Stimulated activated naive B cell treated with anti-CD40 and anti-IgM and Interleukin-4, amounts not matched to agents 10 μg/mL and 1 μg/mL and 100 μg/mL, for 72 hours (primary cell): ENCODE measurements around the gene SULT4A1.

Experiments
- ATAC-seq, 2 donors: fragments of 150-1000 bp; cut with Tn5 transposase; replicated peaks; 2 replicates each; pipeline ENCODE4 v1.10.0; 2021; ENCODE audit warnings: moderate library complexity in 1 of 2
- DNase-seq: peaks from one replicate; pipeline ENCODE4 v3.0.0; 2021
- H3K27ac Mint-ChIP-seq: one replicate; pipeline ENCODE4 v1.8.0; 2022; ENCODE audit warnings: mild to moderate bottlenecking, mixed read lengths
- H3K27me3 Mint-ChIP-seq, 2 donors: one replicate each; pipeline ENCODE4 v1.8.0; 2022; ENCODE audit warnings: mixed read lengths in 2 of 2
- H3K36me3 Mint-ChIP-seq, 2 donors: one replicate each; pipeline ENCODE4 v1.8.0; 2022; ENCODE audit warnings: mixed read lengths in 2 of 2, mild to moderate bottlenecking in 1 of 2
- H3K4me1 Mint-ChIP-seq, 2 donors: one replicate each; pipeline ENCODE4 v1.8.0; 2022; ENCODE audit warnings: mixed read lengths in 2 of 2, mild to moderate bottlenecking in 1 of 2
- H3K4me3 Mint-ChIP-seq, 2 donors: one replicate each; pipeline ENCODE4 v1.8.0; 2022; ENCODE audit warnings: mild to moderate bottlenecking in 2 of 2, mixed read lengths in 2 of 2, moderate library complexity in 1 of 2
- H3K9me3 Mint-ChIP-seq, 2 donors: one replicate each; pipeline ENCODE4 v1.8.0; 2022; ENCODE audit warnings: mixed read lengths in 2 of 2, mild to moderate bottlenecking in 1 of 2

The SULT4A1 gene

GRCh38 chr22:43828725-43828997, 33.7 kb downstream of the SULT4A1 start:
- Mint-ChIP-seq H3K4me3 (no peak overlapping the region), H3K9me3 (no peaks in the 10 kb centered on the region), H3K36me3 (no peaks in the 10 kb centered on the region), H3K27me3 (peaks cover 15 to 28% of the 10 kb centered on the region in 2 donors), H3K4me1 (no peaks in the 10 kb centered on the region), H3K27ac (no peak overlapping the region)
- DNase-seq = no peak
- no peak for ATAC-seq

GRCh38 chr22:43827926-43828724, 34.2 kb downstream of the SULT4A1 start:
- Mint-ChIP-seq H3K36me3 (no peaks in the 10 kb centered on the region), H3K9me3 (no peaks in the 10 kb centered on the region), H3K27me3 (peaks cover 17 to 29% of the 10 kb centered on the region in 2 donors), H3K4me1 (no peaks in the 10 kb centered on the region), H3K27ac (no peak overlapping the region), H3K4me3 (no peak overlapping the region)
- DNase-seq = no peak
- no peak for ATAC-seq

- no peaks in the 10 kb centered on the region for H3K36me3 Mint-ChIP-seq
- no peak overlapping the region for H3K27ac Mint-ChIP-seq
- ATAC-seq = no peak
- no peaks in the 10 kb centered on the region for H3K9me3 Mint-ChIP-seq
- H3K27me3 Mint-ChIP-seq = peaks cover 19 to 30% of the 10 kb centered on the region in 2 donors
- no peaks in the 10 kb centered on the region for H3K4me1 Mint-ChIP-seq
- no peak overlapping the region for H3K4me3 Mint-ChIP-seq
- DNase-seq = no peak
These were observed 35.1 kb downstream of the SULT4A1 start for GRCh38 chr22:43827003-43827735.

- ATAC-seq (no peak), DNase-seq (no peak)
- Mint-ChIP-seq H3K4me3 (no peak overlapping the region), H3K4me1 (no peaks in the 10 kb centered on the region), H3K27ac (no peak overlapping the region), H3K36me3 (no peaks in the 10 kb centered on the region), H3K27me3 (peaks cover 23 to 38% of the 10 kb centered on the region in 2 donors), H3K9me3 (no peaks in the 10 kb centered on the region)
These were observed 35.9 kb downstream of the SULT4A1 start for GRCh38 chr22:43826142-43827002.

GRCh38 chr22:43825651-43826050, 36.7 kb downstream of the SULT4A1 start:
- no peak for ATAC-seq

GRCh38 chr22:43824724-43825420, 37.4 kb downstream of the SULT4A1 start:
- H3K4me1 Mint-ChIP-seq = no peaks in the 10 kb centered on the region
- no peak for ATAC-seq
- H3K9me3 Mint-ChIP-seq = no peaks in the 10 kb centered on the region

More at GRCh38 chr22:43825651-43826050, 36.7 kb downstream of the SULT4A1 start:
- no peak overlapping the region for H3K27ac Mint-ChIP-seq
- H3K4me3 Mint-ChIP-seq = no peak overlapping the region
- H3K4me1 Mint-ChIP-seq = no peaks in the 10 kb centered on the region
- no peaks in the 10 kb centered on the region for H3K36me3 Mint-ChIP-seq
- H3K9me3 Mint-ChIP-seq = no peaks in the 10 kb centered on the region
- no peak for DNase-seq
- H3K27me3 Mint-ChIP-seq = peaks cover 30 to 45% of the 10 kb centered on the region in 2 donors

GRCh38 chr22:43823911-43824665, 38.2 kb downstream of the SULT4A1 start:
- ATAC-seq (no peak), DNase-seq (no peak)
- peaks cover 31 to 56% of the 10 kb centered on the region in 2 donors for H3K27me3 Mint-ChIP-seq
- H3K9me3 Mint-ChIP-seq = no peaks in the 10 kb centered on the region
- no peaks in the 10 kb centered on the region for H3K4me1 Mint-ChIP-seq
- no peak overlapping the region for H3K4me3 Mint-ChIP-seq
- H3K27ac Mint-ChIP-seq = no peak overlapping the region
- no peaks in the 10 kb centered on the region for H3K36me3 Mint-ChIP-seq

More at GRCh38 chr22:43824724-43825420, 37.4 kb downstream of the SULT4A1 start:
- no peak for DNase-seq
- Mint-ChIP-seq H3K36me3 (no peaks in the 10 kb centered on the region), H3K4me3 (no peak overlapping the region), H3K27me3 (peaks cover 31 to 49% of the 10 kb centered on the region in 2 donors), H3K27ac (no peak overlapping the region)

GRCh38 chr22:43823353-43823908, 38.9 kb downstream of the SULT4A1 start:
- Mint-ChIP-seq H3K36me3 (no peaks in the 10 kb centered on the region), H3K27ac (no peak overlapping the region), H3K4me1 (no peaks in the 10 kb centered on the region), H3K9me3 (no peaks in the 10 kb centered on the region), H3K27me3 (peaks cover 31 to 59% of the 10 kb centered on the region in 2 donors), H3K4me3 (no peak overlapping the region)
- ATAC-seq (no peak), DNase-seq (no peak)

GRCh38 chr22:43821606-43822425, 40.5 kb downstream of the SULT4A1 start:
- DNase-seq = no peak
- H3K9me3 Mint-ChIP-seq = no peaks in the 10 kb centered on the region
- H3K4me1 Mint-ChIP-seq = no peaks in the 10 kb centered on the region
- no peak overlapping the region for H3K4me3 Mint-ChIP-seq
- no peaks in the 10 kb centered on the region for H3K36me3 Mint-ChIP-seq
- no peak overlapping the region for H3K27ac Mint-ChIP-seq
- peaks cover 27 to 59% of the 10 kb centered on the region in 2 donors for H3K27me3 Mint-ChIP-seq
- ATAC-seq = no peak

GRCh38 chr22:43820651-43821305, 41.5 kb downstream of the SULT4A1 start:
- no peaks in the 10 kb centered on the region for H3K9me3 Mint-ChIP-seq
- no peaks in the 10 kb centered on the region for H3K36me3 Mint-ChIP-seq
- peaks cover 27 to 53% of the 10 kb centered on the region in 2 donors for H3K27me3 Mint-ChIP-seq
- H3K4me1 Mint-ChIP-seq = no peaks in the 10 kb centered on the region
- no peak overlapping the region for H3K27ac Mint-ChIP-seq
- ATAC-seq (no peak), DNase-seq (no peak)
- H3K4me3 Mint-ChIP-seq = no peak overlapping the region

- peaks cover 24 to 46% of the 10 kb centered on the region in 2 donors for H3K27me3 Mint-ChIP-seq
- peaks cover 3% of the 10 kb centered on the region in 2 donors for H3K36me3 Mint-ChIP-seq
- ATAC-seq (no peak), DNase-seq (no peak)
- H3K4me3 Mint-ChIP-seq = no peak overlapping the region
- no peak overlapping the region for H3K27ac Mint-ChIP-seq
- no peaks in the 10 kb centered on the region for H3K4me1 Mint-ChIP-seq
- H3K9me3 Mint-ChIP-seq = no peaks in the 10 kb centered on the region
These were observed 42.2 kb downstream of the SULT4A1 start for GRCh38 chr22:43819931-43820640.
